Measurements from ENCODE around the gene NPFF. TPM values are rescaled to one million over a fixed set of nuclear protein-coding genes. Genes with fewer than 3 reads are reported as not detected.
"Not testable (repeated sequence)": the region's sequence is repeated elsewhere in the genome, so short reads cannot be mapped to it uniquely, and the experiment has no call there.

The NPFF gene, protein sequence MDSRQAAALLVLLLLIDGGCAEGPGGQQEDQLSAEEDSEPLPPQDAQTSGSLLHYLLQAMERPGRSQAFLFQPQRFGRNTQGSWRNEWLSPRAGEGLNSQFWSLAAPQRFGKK
- not detected for polyA plus RNA-seq (ENCODE audit: low read depth in 6 of 6)

DNA sequence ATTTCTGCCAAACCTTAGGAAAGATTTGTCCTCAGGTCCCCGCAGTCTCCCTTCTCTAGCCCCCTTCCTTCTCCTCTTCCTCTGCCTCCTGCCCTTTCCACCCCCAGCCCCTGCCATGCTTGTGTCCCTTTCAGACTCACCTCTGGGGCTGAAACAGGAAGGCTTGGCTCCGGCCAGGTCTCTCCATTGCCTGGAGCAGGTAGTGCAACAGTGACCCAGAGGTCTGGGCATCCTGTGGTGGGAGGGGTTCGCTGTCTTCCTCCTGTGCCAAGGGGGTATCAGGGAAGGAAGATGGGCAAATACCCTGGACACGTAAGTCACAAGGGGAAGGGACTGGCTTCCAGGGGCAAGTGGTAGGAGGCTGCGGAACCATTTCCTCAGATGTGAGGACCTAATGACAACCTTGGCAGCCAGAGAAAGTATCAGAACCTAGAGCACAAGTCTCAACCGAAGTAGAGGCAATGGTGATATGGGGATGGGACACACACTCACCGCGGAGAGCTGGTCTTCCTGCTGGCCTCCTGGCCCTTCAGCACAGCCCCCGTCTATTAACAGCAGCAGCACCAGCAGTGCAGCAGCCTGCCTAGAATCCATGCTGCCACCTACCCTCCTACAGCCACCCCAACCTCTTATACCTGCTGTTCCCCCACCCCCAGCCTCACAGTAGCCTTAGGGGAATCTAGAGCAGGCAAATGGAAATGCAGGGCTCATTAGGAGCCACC is at the start of gene NPFF:
TSS of gene NPFF (minus strand) at position 604 of the 722 bp plus-strand sequence. CDS start at position 594, 10 bp downstream.
- no peaks in the 10 kb centered on the region for H3K9me3 Mint-ChIP-seq
- H3K36me3 Mint-ChIP-seq, result peaks cover 0 to 7% of the 10 kb centered on the region in 2 donors
- DNase-seq (no peak), ATAC-seq (ENCODE audit: low read depth in 2 of 2) (no peak)
- peaks cover 18 to 22% (median 18%) of the 10 kb centered on the region in 3 donors for H3K4me1 Mint-ChIP-seq
- no peak within 1 kb of the TSS for H3K4me3 Mint-ChIP-seq
- H3K27me3 Mint-ChIP-seq, result no peaks in the 10 kb centered on the region
- H3K27ac Mint-ChIP-seq, result peak within 1 kb of the TSS in 1 of 6 donors; percentile 24

DNA sequence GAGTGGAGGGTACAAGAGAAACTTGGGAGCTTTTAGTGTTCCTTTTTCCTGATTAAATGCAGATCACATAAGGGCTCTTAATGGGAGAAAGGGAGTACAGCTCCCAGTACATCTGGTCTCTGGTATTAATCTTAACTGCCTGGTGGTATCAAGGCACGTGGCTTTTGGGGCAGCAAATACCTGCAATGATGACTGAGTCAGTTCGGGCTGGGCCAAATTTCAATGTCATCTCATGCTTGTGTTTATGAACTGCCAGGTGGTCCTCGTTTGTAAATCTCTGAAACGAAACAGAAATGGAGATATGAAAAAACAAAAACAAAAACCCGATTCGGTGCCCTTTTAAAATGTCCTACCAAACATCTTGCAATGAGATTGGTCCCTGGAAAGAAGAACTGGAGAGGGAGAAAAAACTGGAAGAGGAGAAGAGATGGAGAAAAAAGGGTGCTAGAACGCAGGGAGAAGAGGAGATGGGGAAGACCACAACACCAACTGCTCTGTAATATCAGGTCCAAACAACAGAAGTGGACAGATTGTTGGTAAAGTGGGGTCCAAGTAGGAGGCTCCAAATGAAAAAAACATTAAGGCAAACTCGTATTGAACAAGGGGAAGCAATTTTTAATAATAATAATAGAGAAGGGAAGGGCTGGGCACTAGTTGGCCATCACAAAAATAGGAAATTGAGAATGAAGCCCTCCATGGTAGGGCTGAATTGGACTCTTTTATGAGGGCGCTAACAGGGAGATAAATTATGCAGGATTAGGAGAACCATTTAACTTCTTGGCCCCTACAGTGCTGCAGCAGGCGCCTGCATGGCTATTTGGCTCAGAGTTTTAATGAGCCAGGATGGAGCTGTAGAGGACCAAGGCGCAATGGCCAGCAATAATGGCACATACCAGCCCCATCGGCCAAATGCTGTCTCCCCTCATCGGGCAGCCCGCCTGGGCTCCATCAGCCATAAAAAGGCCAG is 45.4 kb upstream of the NPFF start:
- H3K27ac Mint-ChIP-seq, result peak overlapping the region in 2 of 6 donors; percentile 66 to 88
- peaks cover 0 to 4% (median 0%) of the 10 kb centered on the region in 3 donors for H3K4me1 Mint-ChIP-seq
- DNase-seq, result no peak
- H3K36me3 Mint-ChIP-seq, result no peaks in the 10 kb centered on the region
- no peaks in the 10 kb centered on the region for H3K27me3 Mint-ChIP-seq
- no peak for ATAC-seq (ENCODE audit: low read depth in 2 of 2)
- H3K9me3 Mint-ChIP-seq, result no peaks in the 10 kb centered on the region
- H3K4me3 Mint-ChIP-seq, result no peak overlapping the region

GRCh38 chr12:53551889-53552291 is 44.6 kb upstream of the NPFF start:
- DNase-seq (no peak), ATAC-seq (ENCODE audit: low read depth in 2 of 2) (no peak)
- no peaks in the 10 kb centered on the region for H3K4me1 Mint-ChIP-seq
- no peak overlapping the region for H3K4me3 Mint-ChIP-seq
- H3K36me3 Mint-ChIP-seq, result no peaks in the 10 kb centered on the region
- H3K9me3 Mint-ChIP-seq, result no peaks in the 10 kb centered on the region
- H3K27me3 Mint-ChIP-seq, result no peaks in the 10 kb centered on the region
- H3K27ac Mint-ChIP-seq, result no peak overlapping the region

DNA sequence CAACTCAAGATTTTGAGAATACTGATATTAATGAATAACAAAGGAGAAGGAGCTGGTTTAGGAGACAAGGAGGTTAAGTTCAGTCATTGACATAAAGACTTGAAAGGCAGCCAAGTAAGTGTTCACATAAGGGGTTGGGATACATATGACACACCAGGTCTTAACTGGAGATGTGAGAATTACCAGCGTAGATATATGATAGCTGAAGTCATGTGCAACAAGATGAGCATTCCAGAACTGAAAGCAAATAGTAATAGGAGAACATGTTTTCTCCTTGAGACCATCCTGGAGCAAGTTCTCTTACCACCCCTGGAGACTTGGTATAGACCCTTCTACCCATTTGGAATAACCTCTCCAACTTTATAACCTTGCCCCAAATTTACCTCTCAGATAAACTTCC is 43.3 kb upstream of the NPFF start:
- no peaks in the 10 kb centered on the region for H3K36me3 Mint-ChIP-seq
- H3K4me3 Mint-ChIP-seq, result no peak overlapping the region
- DNase-seq, result no peak
- no peak for ATAC-seq (ENCODE audit: low read depth in 2 of 2)
- H3K9me3 Mint-ChIP-seq, result no peaks in the 10 kb centered on the region
- H3K4me1 Mint-ChIP-seq, result no peaks in the 10 kb centered on the region
- no peak overlapping the region for H3K27ac Mint-ChIP-seq
- H3K27me3 Mint-ChIP-seq, result no peaks in the 10 kb centered on the region

GRCh38 chr12:53550131-53550530 is 42.8 kb upstream of the NPFF start:
- H3K4me3 Mint-ChIP-seq; H3K27me3 Mint-ChIP-seq; DNase-seq; ATAC-seq (ENCODE audit: low read depth in 2 of 2); H3K4me1 Mint-ChIP-seq; H3K36me3 Mint-ChIP-seq; H3K9me3 Mint-ChIP-seq; H3K27ac Mint-ChIP-seq: not testable (repeated sequence)

- ATAC-seq (ENCODE audit: low read depth in 2 of 2); H3K4me3 Mint-ChIP-seq; H3K27ac Mint-ChIP-seq; H3K27me3 Mint-ChIP-seq; H3K4me1 Mint-ChIP-seq; DNase-seq; H3K36me3 Mint-ChIP-seq; H3K9me3 Mint-ChIP-seq: not testable (repeated sequence)
These were observed 41.1 kb upstream of the NPFF start for GRCh38 chr12:53548354-53548753.

- Mint-ChIP-seq H3K4me1 (peaks cover 0 to 8% (median 0%) of the 10 kb centered on the region in 3 donors), H3K36me3 (peaks cover 0 to 15% of the 10 kb centered on the region in 2 donors), H3K27ac (peak overlapping the region in 4 of 6 donors; percentile 12 to 77 (median 28)), H3K27me3 (no peaks in the 10 kb centered on the region), H3K9me3 (no peaks in the 10 kb centered on the region), H3K4me3 (no peak overlapping the region)
- peak; percentile 95 to 96 for ATAC-seq (ENCODE audit: low read depth in 2 of 2)
- peak; percentile 33 for DNase-seq
These were observed 36.3 kb upstream of the NPFF start for GRCh38 chr12:53543539-53543938.

DNA sequence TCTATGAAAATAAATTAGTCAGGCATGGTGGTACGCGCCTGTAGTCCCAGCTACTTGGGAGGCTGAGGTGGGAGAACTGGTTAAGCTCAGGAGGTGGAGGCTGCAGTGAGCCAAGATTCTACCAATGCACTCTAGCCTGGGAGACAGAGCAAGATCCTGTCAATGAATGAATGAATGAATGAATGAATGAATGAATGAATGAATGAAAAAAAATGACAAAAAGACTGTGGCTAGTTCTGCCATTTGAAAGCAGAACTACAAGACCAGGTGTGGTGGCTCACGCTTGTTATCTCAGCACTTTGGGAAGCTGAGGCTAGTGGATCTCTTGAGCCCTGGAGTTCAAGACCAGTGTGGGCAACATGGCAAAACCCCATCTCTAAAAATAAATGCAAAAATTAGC is 32.2 kb upstream of the NPFF start:
- peaks cover 0 to 9% (median 0%) of the 10 kb centered on the region in 3 donors for H3K4me1 Mint-ChIP-seq
- H3K27ac Mint-ChIP-seq, result peak overlapping the region in 1 of 6 donors; percentile 78
- peaks cover 0 to 23% of the 10 kb centered on the region in 2 donors for H3K36me3 Mint-ChIP-seq
- ATAC-seq (ENCODE audit: low read depth in 2 of 2), result no peak
- no peaks in the 10 kb centered on the region for H3K27me3 Mint-ChIP-seq
- no peaks in the 10 kb centered on the region for H3K9me3 Mint-ChIP-seq
- H3K4me3 Mint-ChIP-seq, result no peak overlapping the region
- DNase-seq, result no peak

DNA sequence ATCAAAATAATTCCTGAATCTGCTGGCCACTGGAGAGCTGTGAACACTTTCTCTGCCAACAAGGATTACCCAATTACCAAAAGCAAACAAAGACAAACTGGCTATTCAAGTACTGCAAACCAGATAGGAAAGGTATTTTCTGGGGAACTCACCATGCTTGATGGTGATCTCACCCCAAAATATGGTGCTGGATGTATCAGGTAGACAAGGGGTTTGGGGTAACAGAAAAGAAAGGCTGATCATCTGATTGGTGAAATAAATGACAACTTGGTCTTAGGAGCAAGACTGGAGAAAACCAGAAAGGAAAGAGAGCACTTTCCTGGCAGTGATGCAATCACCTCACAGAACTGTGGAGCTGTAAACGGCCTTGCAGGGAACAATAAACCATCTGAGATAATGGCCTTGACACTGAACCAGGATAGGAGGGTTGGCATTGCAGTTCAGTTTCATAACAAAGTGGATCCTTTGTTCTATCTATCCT is 31.0 kb upstream of the NPFF start:
- Mint-ChIP-seq H3K9me3 (no peaks in the 10 kb centered on the region), H3K4me3 (no peak overlapping the region), H3K27me3 (no peaks in the 10 kb centered on the region), H3K27ac (no peak overlapping the region), H3K4me1 (peaks cover 0 to 1% (median 0%) of the 10 kb centered on the region in 3 donors), H3K36me3 (peaks cover 1 to 26% of the 10 kb centered on the region in 2 donors)
- no peak for ATAC-seq (ENCODE audit: low read depth in 2 of 2)
- DNase-seq, result no peak

- ATAC-seq (ENCODE audit: low read depth in 2 of 2) (no peak), DNase-seq (no peak)
- Mint-ChIP-seq H3K27ac (peak overlapping the region in 1 of 6 donors; percentile 33), H3K4me1 (peaks cover 0 to 1% (median 0%) of the 10 kb centered on the region in 3 donors), H3K9me3 (no peaks in the 10 kb centered on the region), H3K27me3 (no peaks in the 10 kb centered on the region), H3K36me3 (peaks cover 14 to 31% of the 10 kb centered on the region in 2 donors), H3K4me3 (no peak overlapping the region)
These were observed 29.7 kb upstream of the NPFF start for GRCh38 chr12:53536962-53537361.

- H3K27me3 Mint-ChIP-seq, result no peaks in the 10 kb centered on the region
- no peak for ATAC-seq (ENCODE audit: low read depth in 2 of 2)
- H3K4me1 Mint-ChIP-seq, result peaks cover 0 to 1% (median 0%) of the 10 kb centered on the region in 3 donors
- H3K9me3 Mint-ChIP-seq, result no peaks in the 10 kb centered on the region
- no peak for DNase-seq
- H3K36me3 Mint-ChIP-seq, result peaks cover 21 to 33% of the 10 kb centered on the region in 2 donors
- H3K4me3 Mint-ChIP-seq, result no peak overlapping the region
- peak overlapping the region in 1 of 6 donors; percentile 67 for H3K27ac Mint-ChIP-seq
These were observed 26.2 kb upstream of the NPFF start for GRCh38 chr12:53533471-53533870.

GRCh38 chr12:53532524-53533445 is 25.5 kb upstream of the NPFF start:
- H3K4me1 Mint-ChIP-seq, result peaks cover 0 to 1% (median 0%) of the 10 kb centered on the region in 3 donors
- DNase-seq (no peak), ATAC-seq (ENCODE audit: low read depth in 2 of 2) (no peak)
- peaks cover 21 to 33% of the 10 kb centered on the region in 2 donors for H3K36me3 Mint-ChIP-seq
- H3K27me3 Mint-ChIP-seq, result no peaks in the 10 kb centered on the region
- peak overlapping the region in 1 of 8 donors; percentile 52 for H3K4me3 Mint-ChIP-seq
- peak overlapping the region in 4 of 6 donors; percentile 20 to 61 (median 22) for H3K27ac Mint-ChIP-seq
- H3K9me3 Mint-ChIP-seq, result no peaks in the 10 kb centered on the region
